Fibroblast of lung (primary cell): ENCODE measurements around the gene CMTM6. TPM values are rescaled to one million over a fixed set of nuclear protein-coding genes. Genes with fewer than 3 reads are reported as not detected.

Source experiments
- DNase-seq, 2 donors: peaks; one replicate each; pipeline versions ENCODE4 v3.0.0 to v3.0.0-alpha.2; 2010; ENCODE audit warnings: low read depth in 2 of 2
- H2AFZ ChIP-seq: 2 replicates; pipeline ENCODE4 v1.5.1; 2012; ENCODE audit warnings: low read length, control low read depth, inconsistent platforms
- H3K27ac ChIP-seq: 2 replicates; pipeline ENCODE4 v1.5.1; 2011; ENCODE audit warnings: low read length, control low read depth; ENCODE audit not compliant: insufficient read depth
- H3K27me3 ChIP-seq: 2 replicates; pipeline ENCODE4 v1.5.1; 2011; ENCODE audit warnings: mild to moderate bottlenecking, low read length; ENCODE audit not compliant: control insufficient read depth, insufficient read depth
- H3K36me3 ChIP-seq: 2 replicates; pipeline ENCODE4 v1.5.1; 2011; ENCODE audit warnings: low read length; ENCODE audit not compliant: control insufficient read depth, insufficient read depth
- H3K4me1 ChIP-seq: 2 replicates; pipeline ENCODE4 v1.5.1; 2011; ENCODE audit warnings: low read length; ENCODE audit not compliant: control insufficient read depth, insufficient read depth; ENCODE audit errors: extremely low read depth
- H3K4me2 ChIP-seq: 2 replicates; pipeline ENCODE4 v1.5.1; 2011; ENCODE audit warnings: low read length, control low read depth; ENCODE audit not compliant: insufficient read depth; ENCODE audit errors: extremely low read depth
- H3K4me3 ChIP-seq, 4 experiments: fragments of 200-600 bp in 1 of 4; sonication (generic) in 1 of 4; replicated peaks in 1 of 4; 2 replicates each; pipeline ENCODE4 v1.5.1; 2011 to 2016; ENCODE audit warnings: low read length in 4 of 4, low read depth in 3 of 4, mild to moderate bottlenecking in 3 of 4, control low read depth in 2 of 4, inconsistent platforms in 1 of 4, mixed read lengths in 1 of 4; ENCODE audit not compliant: insufficient read depth in 1 of 4; ENCODE audit errors: control extremely low read depth in 1 of 4
- H3K79me2 ChIP-seq: 2 replicates; pipeline ENCODE4 v1.5.1; 2012; ENCODE audit warnings: mild to moderate bottlenecking, low read length, inconsistent platforms; ENCODE audit not compliant: control insufficient read depth, insufficient read depth
- H3K9ac ChIP-seq: 2 replicates; pipeline ENCODE4 v1.5.1; 2011; ENCODE audit warnings: mild to moderate bottlenecking, low read length, control low read depth; ENCODE audit not compliant: insufficient read depth
- H3K9me3 ChIP-seq: 2 replicates; pipeline ENCODE4 v1.5.1; 2012; ENCODE audit warnings: low read depth, low read length; ENCODE audit not compliant: control insufficient read depth, insufficient read depth
- H4K20me1 ChIP-seq: 2 replicates; pipeline ENCODE4 v1.5.1; 2011; ENCODE audit warnings: low read length; ENCODE audit not compliant: control insufficient read depth, insufficient read depth; ENCODE audit errors: extremely low read depth
- EZH2 ChIP-seq: IDR thresholded peaks from 2 replicates; pipeline ENCODE4 v1.5.1; 2012; ENCODE audit warnings: low read length, control low read depth, mild to moderate bottlenecking; ENCODE audit errors: missing control alignments
- polyA plus RNA-seq, 2 donors: library from polyadenylated mRNA; depleted of rRNA in 1 of 2; stranded (reverse) in 1 of 2; unstranded in 1 of 2; fragments of >200 nt; gene quantifications; 2 replicates each; pipeline ENCODE4 v1.2.1, GENCODE V29; 2011 to 2012; ENCODE audit warnings: missing spikeins in 1 of 2
- total RNA-seq: library from RNA; depleted of rRNA; stranded (reverse); fragments of >200 nt; gene quantifications from 2 replicates; pipeline ENCODE4 v1.2.1, GENCODE V29; 2014
- TF ChIP-seq, protein P1 (sequence below), 2 donors: IDR thresholded peaks in 1 of 2; conservative IDR thresholded peaks in 1 of 2; 1 replicate in 1 of 2; 2 replicates in 1 of 2; pipeline ENCODE4 v1.5.1; 2011 to 2012; ENCODE audit warnings: low read length in 2 of 2, control low read depth in 1 of 2, inconsistent platforms in 1 of 2, low read depth in 1 of 2, mild to moderate bottlenecking in 1 of 2

CMTM6 gene
- total and polyA plus RNA-seq, 2 donors (not counting 1 experiment from before 2014, with no cell fraction given) = 74.1 to 76.5 TPM

DNA sequence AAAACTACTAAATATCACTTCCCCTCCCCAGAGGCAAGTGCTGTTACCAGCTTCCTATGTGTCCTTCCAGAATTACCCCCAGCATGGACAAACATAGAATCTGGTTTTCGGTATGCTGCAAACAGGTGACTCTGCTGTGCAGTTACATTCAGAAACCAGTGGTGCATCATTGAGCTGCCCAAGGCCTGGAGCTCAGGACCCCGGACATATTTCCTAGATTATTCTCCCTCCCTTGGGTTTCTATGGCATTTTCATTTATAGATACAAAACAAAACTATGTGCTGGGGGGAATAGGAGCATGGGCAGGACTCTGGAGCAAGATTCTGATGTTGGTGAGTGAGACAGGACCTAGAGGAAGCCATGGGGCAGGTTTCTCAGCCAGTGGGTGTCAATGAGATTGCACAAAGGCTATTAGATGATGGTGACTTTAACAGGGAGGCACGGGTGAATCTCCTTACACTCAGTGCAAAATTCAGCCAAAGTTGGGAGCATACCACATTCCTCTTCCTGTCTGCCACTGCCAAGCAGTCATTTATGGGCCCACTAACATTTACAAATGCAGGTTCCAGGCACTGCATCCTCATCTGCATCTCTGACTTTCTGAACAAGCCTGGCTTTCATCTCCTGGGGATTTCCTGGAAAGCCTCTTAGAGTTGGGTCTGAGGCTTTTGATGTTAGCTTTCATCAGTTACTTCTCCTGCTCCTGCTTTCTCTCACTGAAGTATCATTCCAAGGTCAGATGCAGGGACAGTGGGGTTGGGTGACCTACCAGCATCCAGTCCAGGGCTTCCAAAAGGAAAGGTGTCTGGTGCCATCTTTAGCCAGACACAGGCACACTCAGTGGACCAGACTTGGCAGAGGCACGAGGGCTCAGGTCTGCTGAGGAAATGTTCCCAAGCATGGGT lies 66.5 kb downstream of the CMTM6 start:
- no peaks in the 10 kb centered on the region for H4K20me1 ChIP-seq
- no peak overlapping the region for H3K9ac ChIP-seq
- H3K4me2 ChIP-seq = no peak overlapping the region
- H3K36me3 ChIP-seq = no peaks in the 10 kb centered on the region
- no peak for DNase-seq
- H3K27ac ChIP-seq = no peak overlapping the region
- H3K4me1 ChIP-seq = no peaks in the 10 kb centered on the region
- no peaks in the 10 kb centered on the region for H3K9me3 ChIP-seq
- H3K4me3 ChIP-seq = no peak overlapping the region
- TF ChIP-seq, protein P1, sequence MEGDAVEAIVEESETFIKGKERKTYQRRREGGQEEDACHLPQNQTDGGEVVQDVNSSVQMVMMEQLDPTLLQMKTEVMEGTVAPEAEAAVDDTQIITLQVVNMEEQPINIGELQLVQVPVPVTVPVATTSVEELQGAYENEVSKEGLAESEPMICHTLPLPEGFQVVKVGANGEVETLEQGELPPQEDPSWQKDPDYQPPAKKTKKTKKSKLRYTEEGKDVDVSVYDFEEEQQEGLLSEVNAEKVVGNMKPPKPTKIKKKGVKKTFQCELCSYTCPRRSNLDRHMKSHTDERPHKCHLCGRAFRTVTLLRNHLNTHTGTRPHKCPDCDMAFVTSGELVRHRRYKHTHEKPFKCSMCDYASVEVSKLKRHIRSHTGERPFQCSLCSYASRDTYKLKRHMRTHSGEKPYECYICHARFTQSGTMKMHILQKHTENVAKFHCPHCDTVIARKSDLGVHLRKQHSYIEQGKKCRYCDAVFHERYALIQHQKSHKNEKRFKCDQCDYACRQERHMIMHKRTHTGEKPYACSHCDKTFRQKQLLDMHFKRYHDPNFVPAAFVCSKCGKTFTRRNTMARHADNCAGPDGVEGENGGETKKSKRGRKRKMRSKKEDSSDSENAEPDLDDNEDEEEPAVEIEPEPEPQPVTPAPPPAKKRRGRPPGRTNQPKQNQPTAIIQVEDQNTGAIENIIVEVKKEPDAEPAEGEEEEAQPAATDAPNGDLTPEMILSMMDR (conservative IDR thresholded peaks at IDR 0.05 in 1 of 2, IDR thresholded peaks at IDR 0.05 in 1 of 2; ENCODE audit: low read depth in 1 of 2, low read length in 2 of 2) = no peak
- no peak for TF ChIP-seq EZH2
- H2AFZ ChIP-seq = no peak overlapping the region
- H3K79me2 ChIP-seq = no peaks in the 10 kb centered on the region
- H3K27me3 ChIP-seq = no peaks in the 10 kb centered on the region

DNA sequence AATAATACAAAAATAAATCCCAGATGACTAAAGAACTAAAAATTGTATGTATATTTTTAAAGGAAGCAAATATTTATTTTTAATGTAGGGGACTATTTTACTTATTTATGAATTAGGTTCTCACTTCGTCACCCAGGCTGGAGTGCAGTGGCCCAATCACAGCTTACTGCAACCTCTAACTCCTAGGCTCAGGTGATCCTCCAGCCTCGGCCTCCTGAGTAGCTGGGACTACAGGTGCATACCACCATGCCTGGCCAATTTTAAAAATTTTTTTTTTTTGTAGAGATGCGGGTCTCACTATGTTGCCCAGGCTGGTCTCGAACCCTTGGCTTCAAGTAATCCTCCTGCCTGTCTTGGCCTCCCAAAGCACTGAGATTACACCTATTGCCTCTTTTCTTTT lies 68.4 kb downstream of the CMTM6 start:
- Histone ChIP-seq H2AFZ (no peak overlapping the region), H3K4me3 (no peak overlapping the region), H3K4me2 (no peak overlapping the region), H3K9ac (no peak overlapping the region), H3K36me3 (no peaks in the 10 kb centered on the region), H3K79me2 (no peaks in the 10 kb centered on the region), H3K27me3 (no peaks in the 10 kb centered on the region), H4K20me1 (no peaks in the 10 kb centered on the region), H3K27ac (no peak overlapping the region), H3K4me1 (no peaks in the 10 kb centered on the region), H3K9me3 (no peaks in the 10 kb centered on the region)
- no peak for DNase-seq
- TF ChIP-seq, protein P1 (conservative IDR thresholded peaks at IDR 0.05 in 1 of 2, IDR thresholded peaks at IDR 0.05 in 1 of 2; ENCODE audit: low read depth in 1 of 2, low read length in 2 of 2) = no peak
- TF ChIP-seq EZH2 = no peak

DNA sequence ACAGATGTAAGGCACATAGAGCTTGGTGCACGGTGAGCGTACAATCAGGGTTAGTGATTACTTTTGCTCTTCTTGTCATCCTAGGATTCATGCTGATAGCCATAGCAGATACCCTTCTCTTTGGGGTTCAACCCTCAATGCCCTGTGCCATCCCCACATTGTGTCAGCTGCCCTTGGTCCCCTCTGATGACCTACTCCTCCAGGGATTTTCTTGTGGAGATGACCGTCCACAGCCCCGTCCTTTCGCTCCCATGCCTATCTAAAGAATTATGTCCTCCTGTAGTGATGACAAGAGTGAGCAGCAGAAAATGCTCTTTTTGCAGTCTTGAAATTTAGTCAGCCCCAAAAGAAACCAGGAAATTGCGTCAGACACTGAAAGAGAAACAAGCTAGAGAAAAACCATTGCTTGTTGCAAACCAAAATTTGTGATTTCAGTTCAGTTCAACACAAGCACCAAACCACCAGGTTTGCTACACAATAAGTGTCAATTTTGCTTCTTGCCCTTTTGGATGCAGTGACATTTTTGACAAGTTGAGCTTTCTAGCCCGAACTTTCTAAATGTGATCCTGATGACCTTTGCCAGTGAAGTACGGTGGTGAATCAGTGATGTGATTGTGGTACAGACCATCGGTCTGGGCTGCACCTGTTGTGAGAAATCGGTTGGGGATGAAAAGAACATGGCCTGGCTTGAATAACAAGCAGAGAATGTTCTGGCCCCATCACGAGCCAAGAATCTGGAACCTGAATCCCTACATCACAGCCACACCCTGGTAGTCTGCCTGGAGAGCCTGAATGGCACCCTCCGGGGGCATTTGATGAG lies 69.7 kb downstream of the CMTM6 start:
- TF ChIP-seq EZH2 = no peak
- TF ChIP-seq, protein P1 (conservative IDR thresholded peaks at IDR 0.05 in 1 of 2, IDR thresholded peaks at IDR 0.05 in 1 of 2; ENCODE audit: low read depth in 1 of 2, low read length in 2 of 2) = no peak
- H4K20me1 ChIP-seq = no peaks in the 10 kb centered on the region
- H3K36me3 ChIP-seq = no peaks in the 10 kb centered on the region
- no peak overlapping the region for H3K4me3 ChIP-seq
- H3K27ac ChIP-seq = no peak overlapping the region
- H3K79me2 ChIP-seq = no peaks in the 10 kb centered on the region
- no peaks in the 10 kb centered on the region for H3K9me3 ChIP-seq
- H3K4me1 ChIP-seq = no peaks in the 10 kb centered on the region
- DNase-seq = peak in 1 of 2 donors; percentile 54
- H3K9ac ChIP-seq = no peak overlapping the region
- no peak overlapping the region for H2AFZ ChIP-seq
- no peak overlapping the region for H3K4me2 ChIP-seq
- no peaks in the 10 kb centered on the region for H3K27me3 ChIP-seq
